HEK293 (cell line): ENCODE results near the gene CCDC142.
A peak's percentile ranks its signal among the peaks of the same experiment; 100 is the strongest.

Source experiments
- CTCF ChIA-PET: fragments of 350-600 bp; formaldehyde crosslinking; extraction: SDS; loops from one replicate; lab custom pipeline; 2021; ENCODE audit warnings: antibody characterized with exemption; lab: Yijun Ruan, JAX
- POLR2A ChIA-PET: fragments of 300-600 bp; formaldehyde crosslinking; extraction: SDS; loops from one replicate; lab custom pipeline; 2020; ENCODE audit warnings: antibody characterized with exemption, inconsistent platforms; lab: Yijun Ruan, JAX
- H3K27ac ChIP-seq: fragments of 200-500 bp; sonication (Bioruptor generic); 2 replicates; pipeline ENCODE4 v1.5.1; 2014; ENCODE audit warnings: low read depth, low read length, control low read depth, inconsistent platforms; ENCODE audit errors: extremely low read depth
- H3K36me3 ChIP-seq, 2 experiments: fragments of 200-500 bp in 1 of 2; sonication (Bioruptor generic) in 1 of 2; 1 replicate in 1 of 2; 2 replicates in 1 of 2; pipeline ENCODE4 v1.5.1; 2014 to 2017; ENCODE audit warnings: inconsistent platforms in 2 of 2, low read length in 2 of 2; ENCODE audit not compliant: control insufficient read depth in 2 of 2, insufficient read depth in 1 of 2
- H3K4me1 ChIP-seq: fragments of 200-500 bp; sonication (Bioruptor generic); 2 replicates; pipeline ENCODE4 v1.5.1; 2014; ENCODE audit warnings: mild to moderate bottlenecking, low read length, inconsistent platforms; ENCODE audit not compliant: control insufficient read depth, insufficient read depth
- H3K4me3 ChIP-seq: 2 replicates; pipeline ENCODE4 v1.5.1; 2011; ENCODE audit warnings: low read depth, mild to moderate bottlenecking, control low read depth, low read length, moderate library complexity
- H3K9me3 ChIP-seq: fragments of 200-500 bp; sonication (Bioruptor generic); 2 replicates; pipeline ENCODE4 v1.5.1; 2014; ENCODE audit warnings: low read depth, low read length, inconsistent platforms; ENCODE audit not compliant: control insufficient read depth, insufficient read depth
- SP3 ChIP-seq: fragments of 450-650 bp; formaldehyde crosslinking; IDR thresholded peaks from 2 replicates; pipeline ENCODE4 v1.5.1; 2016; ENCODE audit warnings: missing biosample characterization, missing genetic modification characterization
- TRIM28 ChIP-seq: IDR thresholded peaks from 2 replicates; pipeline ENCODE4 v1.6.1; 2011; ENCODE audit warnings: low read length, control low read depth, borderline replicate concordance
- ZBTB1 ChIP-seq: fragments of 450-650 bp; formaldehyde crosslinking; IDR thresholded peaks from 2 replicates; pipeline ENCODE4 v1.5.1; 2016; ENCODE audit warnings: missing biosample characterization, missing genetic modification characterization
- ZBTB17 ChIP-seq: fragments of 450-650 bp; formaldehyde crosslinking; IDR thresholded peaks from 2 replicates; pipeline ENCODE4 v1.5.1; 2016; ENCODE audit warnings: missing biosample characterization, missing genetic modification characterization
- ZBTB20 ChIP-seq: fragments of 450-650 bp; formaldehyde crosslinking; IDR thresholded peaks from 2 replicates; pipeline ENCODE4 v1.5.1; 2016; ENCODE audit warnings: missing biosample characterization, missing genetic modification characterization
- ZBTB7A ChIP-seq: fragments of 450-650 bp; formaldehyde crosslinking; IDR thresholded peaks from 2 replicates; pipeline ENCODE4 v1.5.1; 2016; ENCODE audit warnings: low read depth, missing biosample characterization, missing genetic modification characterization
- ZIC2 ChIP-seq: fragments of 450-650 bp; formaldehyde crosslinking; IDR thresholded peaks from 2 replicates; pipeline ENCODE4 v1.5.1; 2016; ENCODE audit warnings: missing biosample characterization, missing genetic modification characterization
- ZNF138 ChIP-seq: fragments of 450-650 bp; formaldehyde crosslinking; IDR thresholded peaks from 2 replicates; pipeline ENCODE4 v1.5.1; 2016; ENCODE audit warnings: missing biosample characterization, missing genetic modification characterization, borderline replicate concordance
- ZNF324 ChIP-seq: fragments of 450-650 bp; formaldehyde crosslinking; IDR thresholded peaks from 2 replicates; pipeline ENCODE4 v1.5.1; 2016; ENCODE audit warnings: missing biosample characterization, missing genetic modification characterization
- ZNF341 ChIP-seq: fragments of 450-650 bp; formaldehyde crosslinking; IDR thresholded peaks from 2 replicates; pipeline ENCODE4; 2016; ENCODE audit warnings: low read depth, missing biosample characterization, missing genetic modification characterization
- ZNF560 ChIP-seq: fragments of 450-650 bp; formaldehyde crosslinking; IDR thresholded peaks from 2 replicates; pipeline ENCODE4 v1.5.1; 2017; ENCODE audit warnings: missing biosample characterization, missing genetic modification characterization, borderline replicate concordance
- ZNF571 ChIP-seq: fragments of 450-650 bp; formaldehyde crosslinking; IDR thresholded peaks from 2 replicates; pipeline ENCODE4 v1.5.0; 2017; ENCODE audit warnings: missing biosample characterization, missing genetic modification characterization
- ZNF610 ChIP-seq: fragments of 450-650 bp; formaldehyde crosslinking; IDR thresholded peaks from 2 replicates; pipeline ENCODE4 v1.5.1; 2016; ENCODE audit warnings: missing biosample characterization, missing genetic modification characterization, borderline replicate concordance
- ZNF785 ChIP-seq: fragments of 450-650 bp; formaldehyde crosslinking; IDR thresholded peaks from 2 replicates; pipeline ENCODE4 v1.5.1; 2016; ENCODE audit warnings: missing biosample characterization, missing genetic modification characterization
- TF ChIP-seq, protein P1 (sequence below): fragments of 450-650 bp; formaldehyde crosslinking; IDR thresholded peaks from 2 replicates; pipeline ENCODE4 v1.5.1; 2016; ENCODE audit warnings: missing biosample characterization, missing genetic modification characterization
- TF ChIP-seq, protein P2 (sequence below): fragments of 450-650 bp; IDR thresholded peaks from 2 replicates; pipeline ENCODE4 v1.5.1; 2018; ENCODE audit warnings: missing biosample characterization, mild to moderate bottlenecking, missing genetic modification characterization
- TF ChIP-seq, protein P3 (sequence below): fragments of 450-650 bp; formaldehyde crosslinking; IDR thresholded peaks from 2 replicates; pipeline ENCODE4 v1.5.1; 2016; ENCODE audit warnings: missing biosample characterization, missing genetic modification characterization
- TF ChIP-seq, protein P4 (sequence below): fragments of 450-650 bp; formaldehyde crosslinking; IDR thresholded peaks from 2 replicates; pipeline ENCODE4 v1.5.1; 2016; ENCODE audit warnings: missing biosample characterization, missing genetic modification characterization
- TF ChIP-seq, protein P5 (sequence below): fragments of 450-650 bp; formaldehyde crosslinking; conservative IDR thresholded peaks from 2 replicates; pipeline ENCODE4 v1.5.1; 2016; ENCODE audit warnings: low read depth, missing biosample characterization, missing genetic modification characterization

The CCDC142 gene

DNA sequence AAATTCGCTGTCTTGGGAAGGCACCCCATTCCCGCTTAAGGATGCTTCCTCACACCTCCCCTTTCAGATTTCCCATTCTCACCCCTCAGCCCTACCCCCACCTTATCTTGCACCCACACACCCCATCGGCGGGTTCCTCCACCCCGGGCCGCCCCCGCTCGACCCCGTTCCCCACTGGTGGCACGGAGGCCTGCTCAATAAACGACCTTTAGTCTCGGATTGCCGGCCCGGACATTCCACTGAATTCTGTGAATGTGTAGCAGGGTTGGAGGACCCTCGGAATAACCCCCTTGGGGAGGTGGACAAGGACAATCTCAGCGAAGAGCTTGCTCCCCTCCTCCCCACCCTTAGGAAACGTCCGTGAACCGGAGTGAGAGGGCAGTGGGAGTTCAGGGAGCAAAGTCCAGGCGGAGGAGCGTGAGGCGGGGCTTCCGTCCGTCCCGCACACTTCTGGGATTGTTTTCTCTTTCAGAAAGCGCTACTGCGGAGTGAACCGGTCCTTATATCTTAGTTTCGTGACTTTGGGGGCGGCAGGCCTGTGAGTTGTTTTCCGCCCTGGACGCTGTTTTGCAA lies 19.4 kb upstream of the CCDC142 start (continued):
- TF ChIP-seq, protein P1, sequence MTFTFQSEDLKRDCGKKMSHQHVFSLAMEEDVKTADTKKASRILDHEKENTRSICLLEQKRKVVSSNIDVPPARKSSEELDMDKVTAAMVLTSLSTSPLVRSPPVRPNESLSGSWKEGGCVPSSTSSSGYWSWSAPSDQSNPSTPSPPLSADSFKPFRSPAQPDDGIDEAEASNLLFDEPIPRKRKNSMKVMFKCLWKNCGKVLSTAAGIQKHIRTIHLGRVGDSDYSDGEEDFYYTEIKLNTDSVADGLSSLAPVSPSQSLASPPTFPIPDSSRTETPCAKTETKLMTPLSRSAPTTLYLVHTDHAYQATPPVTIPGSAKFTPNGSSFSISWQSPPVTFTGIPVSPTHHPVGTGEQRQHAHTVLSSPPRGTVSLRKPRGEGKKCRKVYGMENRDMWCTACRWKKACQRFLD (tag by site-specific recombination): no peak

DNA sequence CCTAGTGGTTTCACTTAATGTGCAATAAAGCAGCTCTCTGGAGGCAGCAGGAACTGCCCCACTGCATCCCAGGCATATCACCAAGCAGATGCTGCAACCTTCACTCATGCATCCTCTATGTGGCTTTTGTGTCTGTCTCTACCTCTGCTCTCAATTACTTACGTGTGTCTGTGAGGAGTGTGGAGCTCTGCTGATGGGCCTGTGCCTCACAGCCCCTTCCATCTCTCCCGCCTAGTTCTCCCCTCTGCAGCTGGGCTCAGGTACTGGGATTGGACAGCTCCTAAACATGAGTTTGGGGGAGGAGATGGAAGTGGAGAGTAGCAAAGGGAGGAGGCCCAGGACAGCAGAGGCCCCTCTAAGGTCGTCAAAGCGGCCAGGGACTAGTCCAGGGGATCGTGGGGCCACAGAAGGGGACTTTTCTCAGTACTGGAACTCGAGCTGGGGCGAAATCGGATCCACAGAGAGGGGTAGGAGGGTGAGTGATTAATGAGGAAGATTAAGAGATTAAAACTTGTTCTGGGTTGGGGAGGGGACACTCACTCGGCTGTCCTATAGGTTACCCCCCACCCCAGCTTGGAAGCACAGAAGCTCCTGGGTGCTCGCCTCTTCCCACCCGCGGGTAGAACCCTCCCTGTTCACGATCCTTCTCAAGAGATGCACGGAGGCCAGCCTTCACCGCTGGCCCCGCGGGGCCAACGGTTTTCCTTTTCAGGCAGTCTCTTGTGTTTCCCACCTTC lies 18.7 kb upstream of the CCDC142 start:
- POLR2A ChIA-PET: interaction anchor here (0.6 to 1.6 kb wide), 4 partner anchors 9 to 19 kb away, joined by 3 to 7 read pairs (median 4); partner anchors contain the start of genes CCDC142 and TTC31
- peak; percentile 67 for TF ChIP-seq ZNF341
- TF ChIP-seq ZBTB17 (tag by site-specific recombination): peak; percentile 96
- TF ChIP-seq, protein P2, sequence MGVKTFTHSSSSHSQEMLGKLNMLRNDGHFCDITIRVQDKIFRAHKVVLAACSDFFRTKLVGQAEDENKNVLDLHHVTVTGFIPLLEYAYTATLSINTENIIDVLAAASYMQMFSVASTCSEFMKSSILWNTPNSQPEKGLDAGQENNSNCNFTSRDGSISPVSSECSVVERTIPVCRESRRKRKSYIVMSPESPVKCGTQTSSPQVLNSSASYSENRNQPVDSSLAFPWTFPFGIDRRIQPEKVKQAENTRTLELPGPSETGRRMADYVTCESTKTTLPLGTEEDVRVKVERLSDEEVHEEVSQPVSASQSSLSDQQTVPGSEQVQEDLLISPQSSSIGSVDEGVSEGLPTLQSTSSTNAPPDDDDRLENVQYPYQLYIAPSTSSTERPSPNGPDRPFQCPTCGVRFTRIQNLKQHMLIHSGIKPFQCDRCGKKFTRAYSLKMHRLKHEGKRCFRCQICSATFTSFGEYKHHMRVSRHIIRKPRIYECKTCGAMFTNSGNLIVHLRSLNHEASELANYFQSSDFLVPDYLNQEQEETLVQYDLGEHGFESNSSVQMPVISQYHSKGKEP (tag by site-specific recombination): peak; percentile 72
- TF ChIP-seq, protein P3, sequence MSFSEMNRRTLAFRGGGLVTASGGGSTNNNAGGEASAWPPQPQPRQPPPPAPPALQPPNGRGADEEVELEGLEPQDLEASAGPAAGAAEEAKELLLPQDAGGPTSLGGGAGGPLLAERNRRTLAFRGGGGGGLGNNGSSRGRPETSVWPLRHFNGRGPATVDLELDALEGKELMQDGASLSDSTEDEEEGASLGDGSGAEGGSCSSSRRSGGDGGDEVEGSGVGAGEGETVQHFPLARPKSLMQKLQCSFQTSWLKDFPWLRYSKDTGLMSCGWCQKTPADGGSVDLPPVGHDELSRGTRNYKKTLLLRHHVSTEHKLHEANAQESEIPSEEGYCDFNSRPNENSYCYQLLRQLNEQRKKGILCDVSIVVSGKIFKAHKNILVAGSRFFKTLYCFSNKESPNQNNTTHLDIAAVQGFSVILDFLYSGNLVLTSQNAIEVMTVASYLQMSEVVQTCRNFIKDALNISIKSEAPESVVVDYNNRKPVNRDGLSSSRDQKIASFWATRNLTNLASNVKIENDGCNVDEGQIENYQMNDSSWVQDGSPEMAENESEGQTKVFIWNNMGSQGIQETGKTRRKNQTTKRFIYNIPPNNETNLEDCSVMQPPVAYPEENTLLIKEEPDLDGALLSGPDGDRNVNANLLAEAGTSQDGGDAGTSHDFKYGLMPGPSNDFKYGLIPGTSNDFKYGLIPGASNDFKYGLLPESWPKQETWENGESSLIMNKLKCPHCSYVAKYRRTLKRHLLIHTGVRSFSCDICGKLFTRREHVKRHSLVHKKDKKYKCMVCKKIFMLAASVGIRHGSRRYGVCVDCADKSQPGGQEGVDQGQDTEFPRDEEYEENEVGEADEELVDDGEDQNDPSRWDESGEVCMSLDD (tag by site-specific recombination): no peak
- TF ChIP-seq, protein P4, sequence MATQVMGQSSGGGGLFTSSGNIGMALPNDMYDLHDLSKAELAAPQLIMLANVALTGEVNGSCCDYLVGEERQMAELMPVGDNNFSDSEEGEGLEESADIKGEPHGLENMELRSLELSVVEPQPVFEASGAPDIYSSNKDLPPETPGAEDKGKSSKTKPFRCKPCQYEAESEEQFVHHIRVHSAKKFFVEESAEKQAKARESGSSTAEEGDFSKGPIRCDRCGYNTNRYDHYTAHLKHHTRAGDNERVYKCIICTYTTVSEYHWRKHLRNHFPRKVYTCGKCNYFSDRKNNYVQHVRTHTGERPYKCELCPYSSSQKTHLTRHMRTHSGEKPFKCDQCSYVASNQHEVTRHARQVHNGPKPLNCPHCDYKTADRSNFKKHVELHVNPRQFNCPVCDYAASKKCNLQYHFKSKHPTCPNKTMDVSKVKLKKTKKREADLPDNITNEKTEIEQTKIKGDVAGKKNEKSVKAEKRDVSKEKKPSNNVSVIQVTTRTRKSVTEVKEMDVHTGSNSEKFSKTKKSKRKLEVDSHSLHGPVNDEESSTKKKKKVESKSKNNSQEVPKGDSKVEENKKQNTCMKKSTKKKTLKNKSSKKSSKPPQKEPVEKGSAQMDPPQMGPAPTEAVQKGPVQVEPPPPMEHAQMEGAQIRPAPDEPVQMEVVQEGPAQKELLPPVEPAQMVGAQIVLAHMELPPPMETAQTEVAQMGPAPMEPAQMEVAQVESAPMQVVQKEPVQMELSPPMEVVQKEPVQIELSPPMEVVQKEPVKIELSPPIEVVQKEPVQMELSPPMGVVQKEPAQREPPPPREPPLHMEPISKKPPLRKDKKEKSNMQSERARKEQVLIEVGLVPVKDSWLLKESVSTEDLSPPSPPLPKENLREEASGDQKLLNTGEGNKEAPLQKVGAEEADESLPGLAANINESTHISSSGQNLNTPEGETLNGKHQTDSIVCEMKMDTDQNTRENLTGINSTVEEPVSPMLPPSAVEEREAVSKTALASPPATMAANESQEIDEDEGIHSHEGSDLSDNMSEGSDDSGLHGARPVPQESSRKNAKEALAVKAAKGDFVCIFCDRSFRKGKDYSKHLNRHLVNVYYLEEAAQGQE: peak; percentile 87
- TF ChIP-seq ZBTB7A (tag by site-specific recombination): no peak
- no peak for TF ChIP-seq SP3 (tag by site-specific recombination)
- CTCF ChIA-PET: interaction anchor here (0.8 to 1.4 kb wide), 2 partner anchors 9 to 85 kb away, joined by 3 to 5 read pairs; no protein-coding TSS in a partner anchor

DNA sequence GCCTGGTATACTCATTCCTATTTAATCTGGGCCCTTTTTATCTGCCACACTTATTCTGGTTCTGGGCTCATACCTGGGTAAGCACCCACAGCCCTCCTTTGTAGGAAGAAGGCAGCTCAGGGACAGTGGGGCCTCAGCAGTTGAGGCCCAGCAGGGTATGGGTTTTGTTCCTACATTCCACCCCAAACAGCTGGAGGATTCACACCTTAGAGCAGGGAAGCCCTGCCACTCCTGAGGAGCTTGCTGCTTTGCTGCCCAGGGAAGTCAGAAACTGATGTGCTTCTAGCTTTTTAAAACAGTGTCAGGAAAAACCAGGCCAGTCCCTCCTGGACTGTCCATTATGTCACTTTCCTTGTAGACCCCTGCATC lies 17.8 kb upstream of the CCDC142 start:
- POLR2A ChIA-PET: interaction anchor here (1.2 to 1.6 kb wide), 2 partner anchors 10 to 18 kb away, joined by 3 to 7 read pairs; partner anchors contain the start of genes CCDC142 and TTC31
- no peaks in the 10 kb centered on the region for H3K4me1 ChIP-seq
- no peaks in the 10 kb centered on the region for H3K9me3 ChIP-seq
- no peak overlapping the region for H3K4me3 ChIP-seq
- no peak overlapping the region for H3K27ac ChIP-seq
- H3K36me3 ChIP-seq: peaks cover under 1 to 15% of the 10 kb centered on the region in 2 experiments; a peak in 2 of 3 replicates
- CTCF ChIA-PET: interaction anchor here (0.7 to 1.0 kb wide), 4 partner anchors 18 to 140 kb away, joined by 3 to 4 read pairs (median 4); partner anchors contain the start of genes CCDC142 and TTC31
- TF ChIP-seq TRIM28 (no peak), ZBTB1 (tag by site-specific recombination) (no peak), ZNF610 (tag by site-specific recombination) (no peak), ZBTB20 (tag by site-specific recombination) (no peak), ZNF324 (tag by site-specific recombination) (no peak), ZNF785 (tag by site-specific recombination) (no peak), ZIC2 (tag by site-specific recombination) (no peak), ZNF560 (tag by site-specific recombination) (no peak), ZNF138 (no peak), ZNF571 (no peak)
- TF ChIP-seq, protein P5, sequence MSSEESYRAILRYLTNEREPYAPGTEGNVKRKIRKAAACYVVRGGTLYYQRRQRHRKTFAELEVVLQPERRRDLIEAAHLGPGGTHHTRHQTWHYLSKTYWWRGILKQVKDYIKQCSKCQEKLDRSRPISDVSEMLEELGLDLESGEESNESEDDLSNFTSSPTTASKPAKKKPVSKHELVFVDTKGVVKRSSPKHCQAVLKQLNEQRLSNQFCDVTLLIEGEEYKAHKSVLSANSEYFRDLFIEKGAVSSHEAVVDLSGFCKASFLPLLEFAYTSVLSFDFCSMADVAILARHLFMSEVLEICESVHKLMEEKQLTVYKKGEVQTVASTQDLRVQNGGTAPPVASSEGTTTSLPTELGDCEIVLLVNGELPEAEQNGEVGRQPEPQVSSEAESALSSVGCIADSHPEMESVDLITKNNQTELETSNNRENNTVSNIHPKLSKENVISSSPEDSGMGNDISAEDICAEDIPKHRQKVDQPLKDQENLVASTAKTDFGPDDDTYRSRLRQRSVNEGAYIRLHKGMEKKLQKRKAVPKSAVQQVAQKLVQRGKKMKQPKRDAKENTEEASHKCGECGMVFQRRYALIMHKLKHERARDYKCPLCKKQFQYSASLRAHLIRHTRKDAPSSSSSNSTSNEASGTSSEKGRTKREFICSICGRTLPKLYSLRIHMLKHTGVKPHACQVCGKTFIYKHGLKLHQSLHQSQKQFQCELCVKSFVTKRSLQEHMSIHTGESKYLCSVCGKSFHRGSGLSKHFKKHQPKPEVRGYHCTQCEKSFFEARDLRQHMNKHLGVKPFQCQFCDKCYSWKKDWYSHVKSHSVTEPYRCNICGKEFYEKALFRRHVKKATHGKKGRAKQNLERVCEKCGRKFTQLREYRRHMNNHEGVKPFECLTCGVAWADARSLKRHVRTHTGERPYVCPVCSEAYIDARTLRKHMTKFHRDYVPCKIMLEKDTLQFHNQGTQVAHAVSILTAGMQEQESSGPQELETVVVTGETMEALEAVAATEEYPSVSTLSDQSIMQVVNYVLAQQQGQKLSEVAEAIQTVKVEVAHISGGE (tag by site-specific recombination): no peak

More for the DNA sequence above, 18.7 kb upstream of the CCDC142 start:
- H3K4me3 ChIP-seq: no peak overlapping the region
- no peak overlapping the region for H3K27ac ChIP-seq
- peaks cover 4 to 20% of the 10 kb centered on the region in 2 experiments; a peak in 2 of 3 replicates for H3K36me3 ChIP-seq
- H3K4me1 ChIP-seq: no peaks in the 10 kb centered on the region
- no peaks in the 10 kb centered on the region for H3K9me3 ChIP-seq
